GM06990 (cell line): ENCODE data around the gene SULT2B1.

ENCODE experiments used
- DNase-seq: peaks from one replicate; pipeline ENCODE4 v3.0.0-alpha.2; 2011; ENCODE audit not compliant: insufficient read length; ENCODE audit errors: extremely low read depth
- H3K27me3 ChIP-seq: replicated peaks from 2 replicates; pipeline ENCODE4 v1.6.0; 2011; ENCODE audit warnings: low read length; ENCODE audit not compliant: control insufficient read depth, insufficient read depth
- H3K36me3 ChIP-seq: 2 replicates; pipeline ENCODE4 v1.5.1; 2011; ENCODE audit warnings: low read length; ENCODE audit not compliant: control insufficient read depth, insufficient read depth
- H3K4me3 ChIP-seq: replicated peaks from 2 replicates; pipeline ENCODE4 v1.5.1; 2011; ENCODE audit warnings: low read depth, mild to moderate bottlenecking, control low read depth, low read length
- CTCF ChIP-seq: IDR thresholded peaks from 2 replicates; pipeline ENCODE4 v1.5.1; 2011; ENCODE audit warnings: low read length, control low read depth, mild to moderate bottlenecking, inconsistent platforms; ENCODE audit not compliant: insufficient read depth, poor library complexity, severe bottlenecking

SULT2B1 gene

GRCh38 chr19:48603001-48603400 is 51.0 kb downstream of the SULT2B1 start:
- TF ChIP-seq CTCF: no peak
- H3K4me3 ChIP-seq: no peak overlapping the region
- no peak for DNase-seq
- H3K36me3 ChIP-seq: no peaks in the 10 kb centered on the region
- no peaks in the 10 kb centered on the region for H3K27me3 ChIP-seq

DNA sequence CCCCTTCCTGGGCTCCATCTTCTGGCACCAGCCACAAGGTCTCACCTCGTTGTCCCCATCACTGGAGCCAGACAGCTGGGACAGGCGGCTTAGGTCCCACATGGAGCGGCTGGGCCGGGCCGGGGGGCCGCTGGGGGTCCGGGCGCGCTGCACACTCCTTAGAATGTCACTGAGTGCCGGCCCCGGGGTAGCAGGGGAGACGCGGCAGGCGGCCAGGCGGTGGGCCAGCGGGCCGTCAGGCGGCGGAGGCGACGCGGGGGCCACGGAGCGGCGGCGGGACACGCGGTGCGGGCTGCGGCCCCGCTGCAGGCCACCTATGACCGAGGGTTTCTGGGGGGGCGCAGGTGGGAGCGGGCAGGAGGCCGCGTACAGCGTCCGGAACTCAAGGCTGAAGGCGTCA is 51.5 kb downstream of the SULT2B1 start:
- no peaks in the 10 kb centered on the region for H3K27me3 ChIP-seq

DNA sequence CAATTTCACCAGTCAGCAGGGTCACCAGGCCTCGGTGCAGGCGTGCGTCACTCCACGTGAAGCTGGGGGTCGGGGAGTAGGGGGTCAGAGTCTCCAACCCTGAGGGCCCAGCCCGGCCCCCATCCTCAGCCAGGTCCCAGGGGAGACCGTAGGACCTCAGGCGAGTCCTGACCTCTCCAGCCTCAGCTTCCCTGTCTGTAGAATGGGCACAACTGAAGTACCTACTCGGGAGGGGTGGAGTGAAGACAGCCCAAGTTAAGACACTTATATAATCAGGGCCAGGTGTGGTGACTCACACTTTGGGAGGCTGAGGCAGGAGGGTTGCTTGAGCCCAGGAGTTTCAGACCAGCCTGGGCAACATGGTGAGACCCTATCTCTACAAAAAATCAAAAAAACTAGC is 51.9 kb downstream of the SULT2B1 start:
- TF ChIP-seq CTCF: no peak
- H3K27me3 ChIP-seq: no peaks in the 10 kb centered on the region
- no peak overlapping the region for H3K4me3 ChIP-seq
- DNase-seq: no peak
- H3K36me3 ChIP-seq: no peaks in the 10 kb centered on the region

More for the DNA sequence above, 51.5 kb downstream of the SULT2B1 start:
- no peak for DNase-seq
- Histone ChIP-seq H3K36me3 (no peaks in the 10 kb centered on the region), H3K4me3 (no peak overlapping the region)
- TF ChIP-seq CTCF: no peak

DNA sequence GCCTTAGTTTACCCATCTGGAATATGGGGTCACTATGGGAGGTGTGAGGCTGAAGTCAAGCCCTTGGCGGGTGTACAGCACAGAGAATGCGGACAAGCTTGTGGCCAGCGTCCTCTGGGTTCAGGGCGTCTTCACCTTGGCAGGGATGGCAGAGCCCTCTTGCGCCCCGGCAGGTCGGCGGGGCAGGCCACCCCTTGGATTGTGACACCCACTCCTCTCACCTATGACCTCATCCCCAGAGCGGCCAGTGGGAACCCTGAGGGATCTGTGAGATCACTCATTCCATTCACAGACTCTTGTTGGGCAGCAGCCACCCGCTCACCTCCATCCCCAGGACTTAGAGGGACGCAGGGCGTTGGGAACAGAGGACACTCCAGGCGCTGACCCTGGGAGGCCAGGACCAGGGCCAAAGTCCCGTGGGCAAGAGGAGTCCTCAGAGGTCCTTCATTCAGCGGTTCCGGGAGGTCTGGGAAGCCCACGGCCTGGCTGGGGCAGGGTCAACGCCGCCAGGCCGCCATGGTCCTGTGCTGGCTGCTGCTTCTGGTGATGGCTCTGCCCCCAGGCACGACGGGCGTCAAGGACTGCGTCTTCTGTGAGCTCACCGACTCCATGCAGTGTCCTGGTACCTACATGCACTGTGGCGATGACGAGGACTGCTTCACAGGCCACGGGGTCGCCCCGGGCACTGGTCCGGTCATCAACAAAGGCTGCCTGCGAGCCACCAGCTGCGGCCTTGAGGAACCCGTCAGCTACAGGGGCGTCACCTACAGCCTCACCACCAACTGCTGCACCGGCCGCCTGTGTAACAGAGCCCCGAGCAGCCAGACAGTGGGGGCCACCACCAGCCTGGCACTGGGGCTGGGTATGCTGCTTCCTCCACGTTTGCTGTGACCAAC is 54.7 kb downstream of the SULT2B1 start, which contains the start of gene SPACA4:
SPACA4 (plus strand) TSS at position 280 of the 896 bp plus-strand sequence; CDS start at position 517, 237 bp downstream.
- Histone ChIP-seq H3K4me3 (no peak within 1 kb of the TSS), H3K36me3 (no peaks in the 10 kb centered on the region), H3K27me3 (no peaks in the 10 kb centered on the region)
- no peak for TF ChIP-seq CTCF
- DNase-seq: no peak

DNA sequence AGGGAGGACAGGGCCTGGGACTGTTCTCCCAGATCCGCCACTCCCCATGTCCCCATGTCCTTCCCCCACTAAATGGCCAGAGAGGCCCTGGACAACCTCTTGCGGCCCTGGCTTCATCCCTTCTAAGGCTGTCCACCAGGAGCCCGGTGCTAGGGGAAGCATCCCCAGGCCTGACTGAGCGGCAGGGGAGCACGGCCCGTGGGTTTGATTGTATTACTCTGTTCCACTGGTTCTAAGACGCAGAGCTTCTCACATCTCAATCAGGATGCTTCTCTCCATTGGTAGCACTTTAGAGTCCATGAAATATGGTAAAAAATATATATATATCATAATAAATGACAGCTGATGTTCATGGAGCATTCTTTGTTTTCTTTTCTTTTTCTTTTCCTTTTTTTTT is 55.4 kb downstream of the SULT2B1 start:
- Histone ChIP-seq H3K36me3 (no peaks in the 10 kb centered on the region), H3K27me3 (no peaks in the 10 kb centered on the region), H3K4me3 (no peak overlapping the region)
- TF ChIP-seq CTCF: no peak
- DNase-seq: no peak
